Hepatocyte (in vitro differentiated cells): ENCODE data around the gene ATG101.

Source experiments
- CTCF ChIP-seq: fragments of 200-600 bp; sonication (generic); IDR thresholded peaks from 2 replicates; pipeline ENCODE4 v1.5.1; 2016; ENCODE audit warnings: antibody characterized with exemption, mild to moderate bottlenecking; ENCODE audit not compliant: poor library complexity
- EZH2 ChIP-seq: fragments of 200-600 bp; sonication (generic); IDR thresholded peaks from 2 replicates; pipeline ENCODE4 v1.6.1; 2016; ENCODE audit warnings: antibody characterized with exemption, mild to moderate bottlenecking, borderline replicate concordance
- EZH2phosphoT487 ChIP-seq: fragments of 200-600 bp; sonication (generic); IDR thresholded peaks from one replicate; pipeline ENCODE4 v1.6.1; 2018; ENCODE audit warnings: antibody characterized with exemption, mild to moderate bottlenecking, low read depth, moderate library complexity; ENCODE audit not compliant: unreplicated experiment, severe bottlenecking

- TF ChIP-seq CTCF (no peak), EZH2phosphoT487 (no peak), EZH2 (no peak)
Measured at GRCh38 chr12:52076811-52077210, 7.0 kb downstream of the ATG101 start.
